Inflammatory macrophage (primary cell): ENCODE results near the gene OTOS.

ENCODE experiments used
- DNase-seq, 2 donors: peaks; one replicate each; pipeline ENCODE4 v3.0.0-alpha.2; 2020 to 2022

The OTOS gene

GRCh38 chr2:240166761-240167587, 26.5 kb upstream of the OTOS start:
- no peak for DNase-seq

DNA sequence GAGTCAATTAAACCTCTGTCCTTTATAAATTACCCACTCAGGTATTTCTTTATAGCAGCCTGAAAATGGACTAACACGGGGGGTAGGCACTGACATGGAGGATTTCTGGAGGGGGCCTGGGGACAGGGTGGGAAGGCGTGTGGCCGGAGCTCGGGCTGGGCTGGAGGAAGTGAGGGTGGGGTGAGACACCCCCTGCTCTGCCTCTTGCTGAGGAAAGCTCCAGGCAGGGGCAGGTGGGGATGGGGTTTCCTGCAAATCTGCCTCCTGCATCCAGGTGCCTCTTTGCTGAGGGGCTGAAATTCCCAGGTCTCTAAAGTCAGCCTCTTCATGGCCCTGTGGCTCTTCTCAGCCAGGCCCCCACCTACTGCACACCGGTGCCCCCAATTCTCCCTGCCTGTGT, 25.7 kb upstream of the OTOS start:
- DNase-seq, result no peak

DNA sequence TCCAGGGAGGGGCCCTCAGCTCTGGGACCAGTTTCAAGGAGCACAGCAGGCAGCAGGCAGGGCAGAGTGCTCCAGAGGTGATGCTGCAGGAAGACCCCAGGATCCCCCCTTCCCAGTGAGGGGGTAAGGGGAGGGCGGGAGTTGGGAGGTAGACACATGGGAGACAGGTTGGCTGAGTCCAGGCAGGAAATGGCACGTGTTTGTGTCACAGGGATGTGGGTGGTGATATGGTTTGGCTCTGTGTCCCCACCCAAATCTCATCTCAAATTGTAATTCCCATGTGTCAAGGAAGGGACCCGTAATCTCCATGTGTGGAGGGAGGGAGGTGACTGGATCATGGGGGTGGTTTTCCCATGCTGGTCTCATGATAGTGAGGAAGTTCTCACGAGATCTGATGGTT, 25.2 kb upstream of the OTOS start:
- no peak for DNase-seq

GRCh38 chr2:240165034-240165433, 24.6 kb upstream of the OTOS start:
- DNase-seq, result no peak

DNA sequence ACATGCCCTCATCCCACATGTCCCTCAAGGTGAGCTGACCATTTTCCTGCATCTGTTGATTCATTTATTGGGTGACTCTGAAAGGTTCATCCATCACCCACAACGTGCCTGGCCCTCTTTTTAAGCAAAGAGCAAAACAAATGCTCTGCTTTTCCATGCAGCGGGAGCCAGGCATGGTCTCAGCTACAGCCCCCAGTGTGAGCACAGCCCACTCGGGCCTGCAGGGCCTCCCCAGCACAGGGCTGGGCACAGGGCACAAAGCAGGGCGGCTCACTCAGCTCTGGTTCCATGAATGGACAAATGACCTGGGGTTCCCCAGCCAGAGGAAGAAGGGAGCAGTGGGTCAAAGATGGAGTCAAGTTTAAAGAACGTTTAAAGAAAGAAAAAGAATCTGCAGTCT, 24.1 kb upstream of the OTOS start:
- DNase-seq, result no peak

GRCh38 chr2:240163844-240164574, 23.6 kb upstream of the OTOS start:
- DNase-seq, result no peak

DNA sequence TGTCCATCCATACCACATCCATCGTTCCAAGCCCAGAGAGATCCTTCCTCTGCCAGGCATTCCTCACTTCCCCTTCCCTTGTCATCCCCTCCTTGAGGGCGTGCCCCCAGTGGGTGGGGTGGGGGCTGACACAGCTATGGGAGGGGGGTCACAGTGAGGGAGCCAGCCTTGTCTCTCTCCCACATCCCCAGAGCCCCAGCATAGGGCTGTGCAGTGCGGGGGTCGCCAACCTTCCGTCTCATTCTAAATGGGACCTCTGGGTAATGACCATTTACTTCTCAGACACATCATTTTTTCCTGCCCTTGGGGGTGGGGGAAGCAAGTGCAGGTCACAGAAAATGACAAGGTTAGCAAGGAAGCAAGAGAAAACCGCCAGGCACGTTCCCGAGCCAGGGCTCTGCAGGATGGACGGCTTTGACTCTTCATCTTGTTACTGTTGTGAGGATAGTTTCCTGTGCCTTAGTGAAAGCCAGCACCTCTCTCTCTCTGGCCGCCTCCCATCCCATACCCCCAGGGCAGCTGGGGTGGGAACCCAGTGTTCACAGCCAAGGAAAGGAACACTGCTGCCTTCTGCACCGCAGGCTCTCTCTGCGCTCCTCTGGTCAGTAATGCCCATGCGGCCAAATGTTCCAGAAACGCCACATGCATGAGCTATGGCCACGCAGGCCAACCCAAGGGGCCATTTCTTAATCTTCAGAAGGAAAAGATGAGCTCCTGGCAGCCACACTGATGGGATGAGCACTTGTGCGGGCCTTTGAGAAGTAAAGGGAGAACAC, 22.7 kb upstream of the OTOS start:
- no peak for DNase-seq

DNA sequence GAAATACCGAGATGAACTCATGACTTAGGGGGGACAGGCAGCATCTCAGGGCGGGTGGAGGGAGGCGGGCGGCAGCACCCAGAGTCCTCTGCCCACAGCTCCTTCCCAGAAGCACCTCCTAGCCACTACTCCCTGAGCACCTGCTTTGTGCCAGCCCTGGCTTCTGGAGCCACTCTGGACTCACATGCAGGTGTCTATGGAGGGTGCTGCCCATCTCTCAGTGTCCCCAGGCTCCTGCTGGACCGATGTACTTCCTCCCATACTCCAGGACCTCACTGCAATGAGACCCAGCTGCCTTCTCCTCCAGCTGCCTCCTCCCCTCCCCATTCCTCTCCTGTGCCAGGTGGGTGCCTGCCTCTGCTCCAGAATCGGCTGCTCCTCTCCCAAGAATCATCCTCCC, 22.1 kb upstream of the OTOS start:
- DNase-seq, result no peak

DNA sequence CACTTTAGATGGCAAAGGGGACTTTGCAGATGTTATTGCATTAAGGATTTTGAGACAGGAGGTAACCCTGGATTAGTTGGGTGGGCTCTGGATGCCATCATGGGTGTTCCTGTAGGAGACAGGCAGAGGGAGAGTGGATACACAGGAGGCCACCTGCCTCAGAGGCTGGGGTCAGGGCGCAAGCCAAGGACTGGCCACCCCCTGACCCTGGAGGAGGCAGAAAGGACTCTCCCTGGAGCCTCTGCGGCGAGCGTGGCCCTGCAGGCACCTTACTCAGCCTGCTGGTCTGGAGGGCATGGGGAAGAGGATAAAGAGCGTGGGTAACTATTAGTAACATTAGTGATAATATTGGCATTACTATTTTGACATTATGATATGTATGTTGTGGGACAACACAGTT, 21.6 kb upstream of the OTOS start:
- DNase-seq, result no peak

- DNase-seq, result no peak
Observed at GRCh38 chr2:240161087-240161750, 20.8 kb upstream of the OTOS start.

- DNase-seq, result no peak
Observed at GRCh38 chr2:240160291-240161086, 20.0 kb upstream of the OTOS start.

GRCh38 chr2:240159251-240159839, 18.9 kb upstream of the OTOS start:
- DNase-seq, result no peak

GRCh38 chr2:240157147-240157470, 16.7 kb upstream of the OTOS start:
- DNase-seq, result no peak

- DNase-seq, result no peak
Observed at GRCh38 chr2:240156435-240157146, 16.1 kb upstream of the OTOS start.

DNA sequence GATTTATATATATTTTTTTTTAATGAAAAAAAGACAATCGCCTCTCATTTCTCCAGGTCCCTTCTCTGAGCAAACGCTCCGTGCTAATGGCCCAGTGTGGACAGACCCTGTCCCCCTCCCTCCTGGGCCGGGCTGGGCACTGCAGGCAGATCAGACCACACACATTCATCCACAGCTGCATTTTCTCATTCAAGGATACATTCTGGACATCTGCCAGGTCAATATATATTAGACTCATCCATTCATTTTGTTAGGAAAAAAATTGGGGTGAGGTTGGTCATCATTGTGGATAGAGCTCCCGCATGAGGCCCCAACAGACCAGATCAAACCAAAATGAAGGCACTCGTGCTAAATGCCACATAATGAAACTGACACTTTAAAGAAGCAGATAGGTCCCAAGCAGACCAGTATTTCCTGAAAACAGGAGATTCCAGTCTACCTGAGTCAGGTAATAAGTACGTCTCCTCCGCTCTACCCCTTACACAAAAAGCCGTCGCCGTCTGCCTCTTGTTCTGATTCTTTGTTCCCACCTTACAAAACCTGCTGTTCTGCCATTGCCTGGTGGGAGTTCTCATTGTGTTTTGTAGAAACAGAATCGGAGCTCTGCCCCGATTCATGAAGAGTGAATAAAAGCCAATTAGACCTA, 15.4 kb upstream of the OTOS start:
- no peak for DNase-seq

- DNase-seq, result no peak
Observed at GRCh38 chr2:240155048-240155744, 14.7 kb upstream of the OTOS start.

GRCh38 chr2:240154606-240155005, 14.1 kb upstream of the OTOS start:
- no peak for DNase-seq

DNA sequence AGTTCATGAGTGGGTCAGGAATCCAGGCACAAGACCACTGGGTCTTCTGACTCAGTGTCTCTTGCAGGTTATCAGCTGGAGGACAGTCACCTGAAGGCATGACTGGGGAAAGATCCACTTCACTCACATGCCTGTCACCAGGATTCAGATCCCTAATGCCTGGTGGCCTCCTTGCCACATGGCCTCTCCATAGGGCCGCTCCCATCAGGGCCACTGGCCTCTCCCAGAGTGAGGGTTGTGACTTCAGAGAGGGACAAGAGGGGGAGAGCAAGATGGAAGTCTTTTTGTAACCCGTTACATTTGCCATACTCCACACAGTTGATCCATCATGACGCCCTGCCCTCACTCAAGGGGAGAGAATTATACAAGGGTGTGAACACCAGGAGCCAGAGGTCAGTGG, 13.0 kb upstream of the OTOS start:
- no peak for DNase-seq

GRCh38 chr2:240151477-240152031, 11.1 kb upstream of the OTOS start:
- DNase-seq, result no peak
